ENCODE data around the gene FOXC1. TPM values are rescaled to one million over a fixed set of nuclear protein-coding genes. Genes with fewer than 3 reads are reported as not detected.

Gene FOXC1
- total RNA-seq, 4 donors from 2014 or later: 3.1 to 16.9 (median 7.2) TPM

- H3K4me3 ChIP-seq: no peak overlapping the region
- peaks cover 0 to 23% (median 0%) of the 10 kb centered on the region in 3 donors for H3K4me1 ChIP-seq
- H3K27ac ChIP-seq: no peak overlapping the region
- TF ChIP-seq POLR2AphosphoS5 (IDR thresholded peaks at IDR 0.05) (no peak), POLR2A (IDR thresholded peaks at IDR 0.05) (no peak), EP300 (IDR thresholded peaks at IDR 0.05) (no peak), CTCF (IDR thresholded peaks at IDR 0.05) (no peak)
- ATAC-seq: no peak
- H3K27me3 ChIP-seq: peaks cover 72% of the 10 kb centered on the region
- H3K36me3 ChIP-seq: no peaks in the 10 kb centered on the region
- no peaks in the 10 kb centered on the region for H3K9me3 ChIP-seq
- 86 to 93% methylated on average over 7 to 8 of the region's 14 CpGs for WGBS, 2 donors (ENCODE audit: low coverage in 1 of 2)
Measured at GRCh38 chr6:1629316-1629715, 19.6 kb downstream of the FOXC1 start.

- 97 to 100% methylated on average over 3 to 10 of the region's 10 CpGs for WGBS, 2 donors (ENCODE audit: low coverage in 1 of 2)
- no peaks in the 10 kb centered on the region for H3K36me3 ChIP-seq
- peaks cover 0 to 14% (median 0%) of the 10 kb centered on the region in 3 donors for H3K4me1 ChIP-seq
- TF ChIP-seq EP300 (IDR thresholded peaks at IDR 0.05) (no peak), POLR2AphosphoS5 (IDR thresholded peaks at IDR 0.05) (no peak), POLR2A (IDR thresholded peaks at IDR 0.05) (no peak), CTCF (IDR thresholded peaks at IDR 0.05) (no peak)
- no peaks in the 10 kb centered on the region for H3K9me3 ChIP-seq
- no peak overlapping the region for H3K4me3 ChIP-seq
- peaks cover 67% of the 10 kb centered on the region for H3K27me3 ChIP-seq
- no peak for ATAC-seq
- no peak overlapping the region for H3K27ac ChIP-seq
Measured at GRCh38 chr6:1630212-1630770, 20.6 kb downstream of the FOXC1 start.

GRCh38 chr6:1630771-1631217 is 21.1 kb downstream of the FOXC1 start:
- Histone ChIP-seq H3K4me3 (no peak overlapping the region), H3K27ac (no peak overlapping the region), H3K4me1 (peaks cover 0 to 9% (median 0%) of the 10 kb centered on the region in 3 donors), H3K36me3 (no peaks in the 10 kb centered on the region), H3K9me3 (no peaks in the 10 kb centered on the region), H3K27me3 (peaks cover 62% of the 10 kb centered on the region)
- ATAC-seq: no peak
- TF ChIP-seq EP300 (IDR thresholded peaks at IDR 0.05) (no peak), POLR2A (IDR thresholded peaks at IDR 0.05) (no peak), POLR2AphosphoS5 (IDR thresholded peaks at IDR 0.05) (no peak), CTCF (IDR thresholded peaks at IDR 0.05) (no peak)
- WGBS, 2 donors (ENCODE audit: low coverage in 1 of 2): 85 to 100% methylated on average over 1 to 11 of the region's 11 CpGs

GRCh38 chr6:1631251-1631650 is 21.5 kb downstream of the FOXC1 start:
- H3K27ac ChIP-seq: no peak overlapping the region
- no peaks in the 10 kb centered on the region for H3K9me3 ChIP-seq
- no peak overlapping the region for H3K4me3 ChIP-seq
- H3K36me3 ChIP-seq: no peaks in the 10 kb centered on the region
- peaks cover 57% of the 10 kb centered on the region for H3K27me3 ChIP-seq
- peaks cover 0 to 4% (median 0%) of the 10 kb centered on the region in 3 donors for H3K4me1 ChIP-seq
- ATAC-seq: no peak
- TF ChIP-seq CTCF (IDR thresholded peaks at IDR 0.05): no peak
- no peak for TF ChIP-seq EP300 (IDR thresholded peaks at IDR 0.05)
- TF ChIP-seq POLR2AphosphoS5 (IDR thresholded peaks at IDR 0.05): no peak
- no peak for TF ChIP-seq POLR2A (IDR thresholded peaks at IDR 0.05)
- 88 to 100% methylated on average over 2 to 4 of the region's 4 CpGs for WGBS, 2 donors (ENCODE audit: low coverage in 1 of 2)

- H3K27ac ChIP-seq: no peak overlapping the region
Measured at GRCh38 chr6:1633366-1634021, 23.8 kb downstream of the FOXC1 start.

More at GRCh38 chr6:1633366-1634021, 23.8 kb downstream of the FOXC1 start:
- ATAC-seq: no peak
- Histone ChIP-seq H3K4me1 (no peaks in the 10 kb centered on the region), H3K27me3 (peaks cover 35% of the 10 kb centered on the region), H3K36me3 (no peaks in the 10 kb centered on the region), H3K9me3 (no peaks in the 10 kb centered on the region), H3K4me3 (no peak overlapping the region)
- TF ChIP-seq POLR2A (IDR thresholded peaks at IDR 0.05) (no peak), POLR2AphosphoS5 (IDR thresholded peaks at IDR 0.05) (no peak), EP300 (IDR thresholded peaks at IDR 0.05) (no peak), CTCF (IDR thresholded peaks at IDR 0.05) (no peak)
- 97% methylated on average over 8 to 11 of the region's 16 CpGs for WGBS, 2 donors (ENCODE audit: low coverage in 1 of 2)
